Parathyroid adenoma (tissue), 2 donors: ENCODE data around the gene SLC25A21.
A peak's percentile ranks its signal among the peaks of the same experiment; 100 is the strongest.

Experiments
- H2AFZ ChIP-seq: fragments of 300-600 bp; sonication (generic); one replicate; pipeline ENCODE4 v1.7.0; 2017; ENCODE audit warnings: antibody characterized with exemption, mild to moderate bottlenecking
- H3K27ac ChIP-seq: fragments of 300-600 bp; sonication (generic); one replicate; pipeline ENCODE4 v1.7.0; 2017
- H3K27me3 ChIP-seq: fragments of 300-600 bp; sonication (generic); one replicate; pipeline ENCODE4 v1.7.0; 2017; ENCODE audit warnings: low read length; ENCODE audit not compliant: control insufficient read depth, insufficient read depth
- H3K36me3 ChIP-seq: fragments of 300-600 bp; sonication (generic); one replicate; pipeline ENCODE4 v1.7.0; 2017; ENCODE audit warnings: low read length; ENCODE audit not compliant: control insufficient read depth, insufficient read depth
- H3K4me1 ChIP-seq: fragments of 300-600 bp; sonication (generic); one replicate; pipeline ENCODE4 v1.7.0; 2017; ENCODE audit warnings: control low read depth
- H3K4me2 ChIP-seq: fragments of 300-600 bp; sonication (generic); one replicate; pipeline ENCODE4 v1.7.0; 2017; ENCODE audit warnings: low read length
- H3K4me3 ChIP-seq: fragments of 300-600 bp; sonication (generic); one replicate; pipeline ENCODE4 v1.7.0; 2017; ENCODE audit warnings: low read depth, low read length
- H3K79me2 ChIP-seq: fragments of 300-600 bp; sonication (generic); one replicate; pipeline ENCODE4 v1.7.0; 2017; ENCODE audit warnings: control low read depth
- H3K9ac ChIP-seq: fragments of 300-600 bp; sonication (generic); one replicate; pipeline ENCODE4 v1.7.0; 2017; ENCODE audit warnings: mild to moderate bottlenecking
- H3K9me3 ChIP-seq: fragments of 300-600 bp; sonication (generic); one replicate; pipeline ENCODE4 v1.7.0; 2017; ENCODE audit warnings: low read length; ENCODE audit not compliant: control insufficient read depth
- CTCF ChIP-seq: fragments of 300-600 bp; sonication (generic); IDR thresholded peaks from one replicate; pipeline ENCODE4 v1.7.0; 2017; ENCODE audit warnings: antibody characterized with exemption, mild to moderate bottlenecking
- donor health status: primary hyperparathyroidism.

The SLC25A21 gene

GRCh38 chr14:36667679-36668078, 504.7 kb downstream of the SLC25A21 start:
- no peaks in the 10 kb centered on the region for H3K27me3 ChIP-seq
- no peaks in the 10 kb centered on the region for H3K4me1 ChIP-seq
- H3K4me3 ChIP-seq = peak overlapping the region; percentile 98

GRCh38 chr14:36666416-36667206, 505.8 kb downstream of the SLC25A21 start:
- peak overlapping the region; percentile 98 for H3K4me3 ChIP-seq

More at GRCh38 chr14:36667679-36668078, 504.7 kb downstream of the SLC25A21 start:
- no peaks in the 10 kb centered on the region for H3K36me3 ChIP-seq
- H2AFZ ChIP-seq = no peak overlapping the region
- peak overlapping the region; percentile 81 for H3K4me2 ChIP-seq
- H3K79me2 ChIP-seq = peaks cover 45% of the 10 kb centered on the region
- TF ChIP-seq CTCF = no peak
- no peaks in the 10 kb centered on the region for H3K9me3 ChIP-seq
- H3K27ac ChIP-seq = peak overlapping the region; percentile 99
- H3K9ac ChIP-seq = peak overlapping the region; percentile 82

GRCh38 chr14:36665887-36666415, 506.5 kb downstream of the SLC25A21 start:
- Histone ChIP-seq H3K4me2 (peak overlapping the region; percentile 81), H3K27me3 (no peaks in the 10 kb centered on the region), H3K79me2 (peaks cover 49% of the 10 kb centered on the region), H3K4me3 (peak overlapping the region; percentile 98), H3K9me3 (no peaks in the 10 kb centered on the region), H3K9ac (peak overlapping the region; percentile 82), H3K27ac (peak overlapping the region; percentile 99), H3K4me1 (no peaks in the 10 kb centered on the region), H2AFZ (no peak overlapping the region), H3K36me3 (no peaks in the 10 kb centered on the region)
- TF ChIP-seq CTCF = no peak

More at GRCh38 chr14:36666416-36667206, 505.8 kb downstream of the SLC25A21 start:
- no peak for TF ChIP-seq CTCF
- peak overlapping the region; percentile 82 for H3K9ac ChIP-seq
- H3K9me3 ChIP-seq = no peaks in the 10 kb centered on the region
- H3K27ac ChIP-seq = peak overlapping the region; percentile 99
- no peaks in the 10 kb centered on the region for H3K4me1 ChIP-seq
- peak overlapping the region; percentile 81 for H3K4me2 ChIP-seq
- H3K79me2 ChIP-seq = peaks cover 50% of the 10 kb centered on the region
- H3K36me3 ChIP-seq = no peaks in the 10 kb centered on the region
- no peak overlapping the region for H2AFZ ChIP-seq
- H3K27me3 ChIP-seq = no peaks in the 10 kb centered on the region

GRCh38 chr14:36664322-36665193, 507.8 kb downstream of the SLC25A21 start:
- no peak overlapping the region for H2AFZ ChIP-seq
- no peaks in the 10 kb centered on the region for H3K27me3 ChIP-seq
- TF ChIP-seq CTCF = no peak
- no peaks in the 10 kb centered on the region for H3K4me1 ChIP-seq
- peak overlapping the region; percentile 99 for H3K27ac ChIP-seq
- H3K36me3 ChIP-seq = no peaks in the 10 kb centered on the region
- no peaks in the 10 kb centered on the region for H3K9me3 ChIP-seq
- peaks cover 61% of the 10 kb centered on the region for H3K79me2 ChIP-seq
- peak overlapping the region; percentile 81 for H3K4me2 ChIP-seq
- H3K4me3 ChIP-seq = peak overlapping the region; percentile 98
- H3K9ac ChIP-seq = peak overlapping the region; percentile 96
